ENCODE results near the gene LTB4R2.

DNA sequence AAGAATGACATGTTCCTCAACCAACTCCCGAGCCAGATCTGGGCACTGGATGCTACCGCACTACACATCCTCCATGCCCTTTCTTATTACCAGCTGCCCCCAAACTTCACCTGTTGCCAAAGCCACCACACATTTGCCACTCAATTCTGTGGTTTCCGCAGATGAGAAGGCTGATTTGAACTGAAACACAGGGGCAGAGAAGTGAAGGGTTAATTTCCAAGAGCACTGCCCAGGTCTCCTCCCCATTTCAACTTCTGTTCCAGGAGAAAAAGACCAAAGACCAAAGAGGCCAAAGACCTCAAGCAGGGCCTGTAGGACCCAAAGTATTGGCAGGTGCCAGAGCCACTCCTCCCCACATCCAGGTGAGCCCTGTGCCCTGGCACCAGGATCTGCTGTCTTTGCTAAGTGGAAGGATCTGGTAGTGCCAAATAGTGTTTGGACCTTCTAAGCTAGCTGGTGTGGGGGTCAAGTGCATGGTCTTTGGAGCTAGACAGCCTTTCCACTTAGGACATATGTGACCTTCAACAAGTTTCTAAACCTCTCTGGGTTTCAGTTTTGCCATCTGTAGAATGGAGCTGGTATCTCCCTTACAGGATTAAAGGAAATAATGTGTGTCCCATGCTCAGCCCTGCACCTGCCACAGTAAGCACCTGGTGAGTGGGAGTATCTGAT lies 18.4 kb upstream of the LTB4R2 start:
- TF ChIP-seq, protein P1, sequence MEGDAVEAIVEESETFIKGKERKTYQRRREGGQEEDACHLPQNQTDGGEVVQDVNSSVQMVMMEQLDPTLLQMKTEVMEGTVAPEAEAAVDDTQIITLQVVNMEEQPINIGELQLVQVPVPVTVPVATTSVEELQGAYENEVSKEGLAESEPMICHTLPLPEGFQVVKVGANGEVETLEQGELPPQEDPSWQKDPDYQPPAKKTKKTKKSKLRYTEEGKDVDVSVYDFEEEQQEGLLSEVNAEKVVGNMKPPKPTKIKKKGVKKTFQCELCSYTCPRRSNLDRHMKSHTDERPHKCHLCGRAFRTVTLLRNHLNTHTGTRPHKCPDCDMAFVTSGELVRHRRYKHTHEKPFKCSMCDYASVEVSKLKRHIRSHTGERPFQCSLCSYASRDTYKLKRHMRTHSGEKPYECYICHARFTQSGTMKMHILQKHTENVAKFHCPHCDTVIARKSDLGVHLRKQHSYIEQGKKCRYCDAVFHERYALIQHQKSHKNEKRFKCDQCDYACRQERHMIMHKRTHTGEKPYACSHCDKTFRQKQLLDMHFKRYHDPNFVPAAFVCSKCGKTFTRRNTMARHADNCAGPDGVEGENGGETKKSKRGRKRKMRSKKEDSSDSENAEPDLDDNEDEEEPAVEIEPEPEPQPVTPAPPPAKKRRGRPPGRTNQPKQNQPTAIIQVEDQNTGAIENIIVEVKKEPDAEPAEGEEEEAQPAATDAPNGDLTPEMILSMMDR (IDR thresholded peaks at IDR 0.05) = no peak
- no peak for TF ChIP-seq POLR2A (IDR thresholded peaks at IDR 0.05)

All from suprapubic skin (tissue), 3 donors.